Activated T-cell treated with anti-CD3 and anti-CD28 coated beads, Interleukin-2, amount 50 U/mL, for 72 hours (primary cell): ENCODE results near the gene PSME4. TPM values are rescaled to one million over a fixed set of nuclear protein-coding genes. Genes with fewer than 3 reads are reported as not detected.
"Not testable (repeated sequence)": the region's sequence is repeated elsewhere in the genome, so short reads cannot be mapped to it uniquely, and the experiment has no call there.

ENCODE experiments used
- ATAC-seq, 2 donors: fragments of 150-1000 bp; cut with Tn5 transposase; replicated peaks in 1 of 2; 2 replicates each; pipeline ENCODE4 v1.10.0; 2021; ENCODE audit warnings: moderate library complexity in 2 of 2, mild to moderate bottlenecking in 1 of 2
- DNase-seq, 2 donors: peaks; one replicate each; pipeline ENCODE4 v3.0.0; 2021 to 2022; ENCODE audit warnings: mixed read lengths in 1 of 2
- H3K27ac Mint-ChIP-seq: one replicate; pipeline ENCODE4 v1.8.0; 2022; ENCODE audit warnings: mild to moderate bottlenecking, moderate library complexity, mixed read lengths
- H3K27me3 Mint-ChIP-seq: one replicate; pipeline ENCODE4 v1.8.0; 2022; ENCODE audit warnings: low read depth, mixed read lengths
- H3K36me3 Mint-ChIP-seq, 2 donors: one replicate each; pipeline ENCODE4 v1.8.0; 2022; ENCODE audit warnings: mixed read lengths in 2 of 2, mild to moderate bottlenecking in 1 of 2; ENCODE audit not compliant: insufficient read depth in 2 of 2
- H3K4me1 Mint-ChIP-seq: one replicate; pipeline ENCODE4 v1.8.0; 2022; ENCODE audit warnings: low read depth, mixed read lengths
- H3K4me3 Mint-ChIP-seq, 2 donors: one replicate each; pipeline ENCODE4 v1.8.0; 2022; ENCODE audit warnings: mild to moderate bottlenecking in 2 of 2, mixed read lengths in 2 of 2, moderate library complexity in 2 of 2
- H3K9me3 Mint-ChIP-seq, 2 donors: one replicate each; pipeline ENCODE4 v1.8.0; 2022; ENCODE audit warnings: mixed read lengths in 2 of 2
- total RNA-seq, 2 donors: library from RNA; stranded (reverse); gene quantifications; one replicate each; pipeline ENCODE4 v1.2.3, GENCODE V29; 2022

The PSME4 gene
- total RNA-seq, 2 donors from 2014 or later: 36.9 to 39.5 TPM

DNA sequence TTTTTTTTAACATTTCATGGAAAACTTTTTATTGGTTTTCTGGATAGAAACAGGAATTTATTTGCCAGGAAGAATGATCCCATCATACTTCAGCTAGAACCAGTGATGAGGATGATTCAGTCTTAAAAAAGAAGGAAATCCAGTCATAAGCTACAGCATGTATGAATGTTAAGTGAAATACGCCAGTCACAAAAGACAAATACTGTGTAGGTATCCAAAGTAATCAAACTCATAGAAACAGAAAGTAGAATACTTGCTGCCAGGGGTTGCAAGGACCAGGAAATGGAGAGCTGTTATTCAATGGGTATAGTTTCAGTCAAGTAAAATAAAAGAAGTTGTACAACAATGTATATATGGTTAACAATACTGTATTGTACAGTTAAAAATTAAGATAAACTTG, 21.3 kb downstream of the PSME4 start:
- Mint-ChIP-seq H3K27ac (no peak overlapping the region), H3K4me1 (peaks cover 22% of the 10 kb centered on the region)

GRCh38 chr2:53945538-53945937, 25.3 kb downstream of the PSME4 start:
- Mint-ChIP-seq H3K36me3 (peaks cover 3 to 9% of the 10 kb centered on the region in 2 donors), H3K27ac (peak overlapping the region; percentile 17), H3K27me3 (no peaks in the 10 kb centered on the region)

More for the DNA sequence above, 21.3 kb downstream of the PSME4 start:
- ATAC-seq (no peak), DNase-seq (no peak)
- H3K36me3 Mint-ChIP-seq: peaks cover 3 to 9% of the 10 kb centered on the region in 2 donors
- H3K27me3 Mint-ChIP-seq: no peaks in the 10 kb centered on the region
- no peak overlapping the region for H3K4me3 Mint-ChIP-seq
- no peaks in the 10 kb centered on the region for H3K9me3 Mint-ChIP-seq

DNA sequence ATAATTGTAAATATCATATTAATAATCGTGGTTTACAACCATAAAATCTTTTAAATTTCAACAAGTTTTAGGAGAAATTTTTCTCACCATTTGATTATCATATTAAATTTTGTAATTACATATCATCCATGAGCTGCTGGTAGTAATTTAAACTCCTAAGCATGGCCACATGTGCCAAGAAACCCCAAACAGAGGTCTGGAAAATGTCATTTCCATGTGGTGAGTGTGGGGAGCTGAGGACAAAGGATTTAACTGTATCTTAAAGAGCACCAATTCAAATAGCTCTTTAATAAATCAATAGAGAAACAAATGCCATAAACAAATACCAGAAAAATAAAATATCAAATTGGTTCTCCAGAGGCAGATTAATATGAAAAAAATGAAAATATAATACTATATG, 26.3 kb downstream of the PSME4 start:
- no peak for DNase-seq
- no peak for ATAC-seq
- peaks cover 18% of the 10 kb centered on the region for H3K4me1 Mint-ChIP-seq
- no peak overlapping the region for H3K27ac Mint-ChIP-seq
- peaks cover 3 to 12% of the 10 kb centered on the region in 2 donors for H3K36me3 Mint-ChIP-seq
- H3K9me3 Mint-ChIP-seq: no peaks in the 10 kb centered on the region
- no peak overlapping the region for H3K4me3 Mint-ChIP-seq
- no peaks in the 10 kb centered on the region for H3K27me3 Mint-ChIP-seq

More at GRCh38 chr2:53945538-53945937, 25.3 kb downstream of the PSME4 start:
- peaks cover 24% of the 10 kb centered on the region for H3K4me1 Mint-ChIP-seq
- H3K4me3 Mint-ChIP-seq: no peak overlapping the region
- no peaks in the 10 kb centered on the region for H3K9me3 Mint-ChIP-seq
- DNase-seq (no peak), ATAC-seq (no peak)

DNA sequence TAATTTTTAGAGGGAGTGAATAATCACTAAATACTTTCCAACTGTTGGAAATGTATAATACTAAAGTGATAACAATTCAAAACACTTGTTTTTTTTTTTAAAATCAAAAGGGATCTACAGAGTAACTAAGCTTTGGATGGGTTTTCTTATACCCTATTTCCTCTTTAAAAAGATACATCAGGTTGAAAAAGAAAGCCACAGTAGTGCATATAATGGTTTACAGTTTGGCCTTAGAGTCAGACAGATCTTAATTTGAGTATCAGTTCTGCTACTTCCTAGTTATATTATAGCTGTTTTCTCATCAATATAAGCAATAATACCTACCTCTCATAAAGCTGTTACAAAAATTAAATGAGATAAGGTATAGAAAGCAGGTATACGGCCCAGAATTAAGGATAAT, 28.5 kb downstream of the PSME4 start:
- Mint-ChIP-seq H3K4me3 (no peak overlapping the region), H3K27me3 (no peaks in the 10 kb centered on the region), H3K27ac (no peak overlapping the region), H3K36me3 (peaks cover 3 to 11% of the 10 kb centered on the region in 2 donors), H3K9me3 (no peaks in the 10 kb centered on the region), H3K4me1 (peaks cover 15% of the 10 kb centered on the region)
- no peak for DNase-seq
- ATAC-seq: no peak

DNA sequence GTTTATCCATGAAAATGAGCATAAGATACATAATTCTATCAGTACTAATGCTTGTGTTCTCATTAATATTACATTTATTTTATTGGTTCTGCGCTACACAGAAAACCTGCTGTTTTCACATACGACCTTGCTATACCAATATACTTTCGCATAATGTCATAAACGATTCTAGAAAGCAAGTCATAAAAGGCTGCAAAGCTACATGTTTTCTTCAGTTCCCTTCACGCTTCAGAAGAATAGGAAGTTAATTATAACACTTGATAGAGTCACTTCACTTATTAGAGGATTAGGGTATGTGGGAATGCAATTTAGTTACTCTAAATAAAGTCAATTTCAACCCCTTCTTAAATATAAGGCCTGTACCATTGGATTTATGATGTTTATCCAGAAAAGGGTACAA, 29.0 kb downstream of the PSME4 start:
- Mint-ChIP-seq H3K9me3 (no peaks in the 10 kb centered on the region), H3K27ac (no peak overlapping the region), H3K4me1 (peaks cover 15% of the 10 kb centered on the region), H3K27me3 (no peaks in the 10 kb centered on the region), H3K4me3 (no peak overlapping the region), H3K36me3 (peaks cover 3 to 12% of the 10 kb centered on the region in 2 donors)
- ATAC-seq: no peak
- DNase-seq: no peak

DNA sequence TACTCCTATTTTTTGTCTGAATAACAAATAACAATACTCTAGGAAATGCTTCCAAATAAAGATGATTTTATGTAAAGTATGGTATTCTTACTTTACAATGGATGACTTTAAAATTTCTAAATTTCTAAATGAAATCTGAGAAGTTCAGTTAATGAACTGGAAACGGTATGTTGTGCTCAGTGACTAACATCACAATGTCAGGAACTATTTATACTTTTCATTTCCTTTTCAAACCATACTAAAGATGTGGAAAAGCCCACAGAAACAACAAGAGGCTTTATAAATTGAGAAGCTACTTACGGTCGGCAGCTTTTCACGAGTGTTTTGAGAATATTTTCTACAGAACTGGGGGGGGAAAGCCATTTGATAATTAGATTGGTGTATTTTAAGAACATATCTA, 31.1 kb downstream of the PSME4 start:
- Mint-ChIP-seq H3K27ac (no peak overlapping the region), H3K27me3 (no peaks in the 10 kb centered on the region), H3K36me3 (peaks cover 0 to 14% of the 10 kb centered on the region in 2 donors), H3K9me3 (no peaks in the 10 kb centered on the region), H3K4me1 (peaks cover 7% of the 10 kb centered on the region), H3K4me3 (no peak overlapping the region)
- no peak for DNase-seq
- ATAC-seq: no peak

GRCh38 chr2:53938904-53939303, 31.9 kb downstream of the PSME4 start:
- ATAC-seq (no peak), DNase-seq (no peak)
- no peak overlapping the region for H3K4me3 Mint-ChIP-seq
- H3K4me1 Mint-ChIP-seq: peaks cover 7% of the 10 kb centered on the region
- no peaks in the 10 kb centered on the region for H3K9me3 Mint-ChIP-seq
- peaks cover 2 to 16% of the 10 kb centered on the region in 2 donors for H3K36me3 Mint-ChIP-seq
- H3K27ac Mint-ChIP-seq: no peak overlapping the region
- no peaks in the 10 kb centered on the region for H3K27me3 Mint-ChIP-seq

- Mint-ChIP-seq H3K4me3 (no peak overlapping the region), H3K4me1 (no peaks in the 10 kb centered on the region), H3K36me3 (peaks cover 2 to 26% of the 10 kb centered on the region in 2 donors), H3K27me3 (no peaks in the 10 kb centered on the region), H3K9me3 (no peaks in the 10 kb centered on the region), H3K27ac (no peak overlapping the region)
- ATAC-seq (no peak), DNase-seq (no peak)
Observed at GRCh38 chr2:53933329-53933728, 37.5 kb downstream of the PSME4 start.

GRCh38 chr2:53926321-53926720, 44.5 kb downstream of the PSME4 start:
- H3K27ac Mint-ChIP-seq, H3K4me3 Mint-ChIP-seq, H3K4me1 Mint-ChIP-seq, ATAC-seq, DNase-seq, H3K27me3 Mint-ChIP-seq, H3K9me3 Mint-ChIP-seq: not testable (repeated sequence)
- peaks cover 0 to 12% of the 10 kb centered on the region in 2 donors for H3K36me3 Mint-ChIP-seq

- peaks cover 3 to 14% of the 10 kb centered on the region in 2 donors for H3K36me3 Mint-ChIP-seq
Observed at GRCh38 chr2:53913721-53914120, 57.1 kb downstream of the PSME4 start.

DNA sequence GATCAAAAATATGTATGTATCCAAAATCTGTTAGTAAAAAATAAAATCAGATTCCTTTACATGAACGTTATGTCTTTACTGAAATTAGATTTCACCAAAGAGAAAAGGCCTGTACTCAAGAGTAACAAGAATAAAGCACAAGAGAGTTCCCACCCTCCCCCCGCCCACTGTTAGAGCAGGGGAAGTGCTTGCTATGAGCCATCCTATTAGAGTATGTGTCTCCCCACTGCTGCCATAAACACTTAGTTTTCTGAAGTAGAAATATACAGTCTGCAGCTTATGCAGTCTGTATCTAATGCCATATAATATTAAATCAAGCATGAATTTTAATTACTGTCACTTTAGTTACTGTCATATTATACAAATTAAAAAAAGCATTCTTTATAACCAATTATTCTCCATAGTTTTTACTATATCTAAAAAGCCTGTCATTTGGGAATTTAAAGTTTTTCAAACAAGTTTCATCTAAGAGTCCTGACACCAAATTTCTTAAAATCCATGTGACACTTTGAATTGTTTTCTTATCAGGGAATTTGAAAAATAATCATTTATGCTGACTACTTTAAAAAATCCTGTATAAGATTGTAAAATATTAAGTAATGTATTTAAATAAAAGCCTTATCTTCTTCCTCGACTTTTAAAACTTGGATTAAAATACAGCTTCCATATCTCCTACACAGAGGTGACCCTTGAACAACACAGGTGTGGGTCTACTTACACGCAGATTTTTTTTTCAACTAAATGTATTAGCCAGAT, 59.2 kb downstream of the PSME4 start:
- Mint-ChIP-seq H3K4me3 (no peak overlapping the region), H3K27ac (no peak overlapping the region)
- no peak for ATAC-seq

More at GRCh38 chr2:53913721-53914120, 57.1 kb downstream of the PSME4 start:
- Mint-ChIP-seq H3K27me3 (no peaks in the 10 kb centered on the region), H3K4me3 (peak overlapping the region; percentile 53 to 67), H3K27ac (peak overlapping the region; percentile 96), H3K9me3 (no peaks in the 10 kb centered on the region), H3K4me1 (peaks cover 19% of the 10 kb centered on the region)
- ATAC-seq (peak; percentile 99 to 100), DNase-seq (peak; percentile 49 to 57)

GRCh38 chr2:53907582-53907981, 63.2 kb downstream of the PSME4 start:
- Mint-ChIP-seq H3K4me1 (peaks cover 3% of the 10 kb centered on the region), H3K4me3 (no peak overlapping the region), H3K36me3 (peaks cover 3 to 6% of the 10 kb centered on the region in 2 donors), H3K27ac (peak overlapping the region; percentile 4), H3K9me3 (no peaks in the 10 kb centered on the region), H3K27me3 (no peaks in the 10 kb centered on the region)
- ATAC-seq (no peak), DNase-seq (no peak)

More for the DNA sequence above, 59.2 kb downstream of the PSME4 start:
- no peaks in the 10 kb centered on the region for H3K9me3 Mint-ChIP-seq
- no peaks in the 10 kb centered on the region for H3K27me3 Mint-ChIP-seq
- H3K4me1 Mint-ChIP-seq: peaks cover 19% of the 10 kb centered on the region
- DNase-seq: no peak
- H3K36me3 Mint-ChIP-seq: peaks cover 5 to 10% of the 10 kb centered on the region in 2 donors

- no peaks in the 10 kb centered on the region for H3K4me1 Mint-ChIP-seq
- DNase-seq (no peak), ATAC-seq (no peak)
- no peaks in the 10 kb centered on the region for H3K9me3 Mint-ChIP-seq
- no peak overlapping the region for H3K4me3 Mint-ChIP-seq
- no peaks in the 10 kb centered on the region for H3K27me3 Mint-ChIP-seq
- peaks cover 5 to 6% of the 10 kb centered on the region in 2 donors for H3K36me3 Mint-ChIP-seq
- no peak overlapping the region for H3K27ac Mint-ChIP-seq
Observed at GRCh38 chr2:53905396-53905795, 65.4 kb downstream of the PSME4 start.

DNA sequence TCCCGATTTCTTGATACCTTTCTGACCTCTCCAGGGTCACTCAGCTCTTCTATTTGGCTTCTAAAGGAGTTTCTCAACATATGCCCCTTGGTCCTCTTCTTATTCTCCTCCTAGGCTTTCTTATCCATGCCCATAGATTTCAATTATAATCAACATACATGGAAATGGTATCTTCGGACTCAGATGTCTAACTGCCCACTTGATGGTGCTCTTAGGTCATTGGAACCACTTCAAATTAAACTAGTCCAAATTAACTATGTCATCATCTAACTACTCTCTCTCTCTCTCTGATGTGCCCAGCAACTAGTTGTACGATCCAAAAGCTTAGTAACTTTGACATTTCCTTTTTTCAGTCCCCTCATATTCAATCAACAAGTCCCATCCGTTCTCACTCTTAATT, 67.8 kb downstream of the PSME4 start:
- H3K4me3 Mint-ChIP-seq: no peak overlapping the region
- no peak for ATAC-seq
- H3K9me3 Mint-ChIP-seq: no peaks in the 10 kb centered on the region
- peak overlapping the region; percentile 18 for H3K27ac Mint-ChIP-seq
- no peaks in the 10 kb centered on the region for H3K27me3 Mint-ChIP-seq
- no peak for DNase-seq
- peaks cover 8% of the 10 kb centered on the region in 2 donors for H3K36me3 Mint-ChIP-seq
- peaks cover 2% of the 10 kb centered on the region for H3K4me1 Mint-ChIP-seq
